ENCODE data around the gene SLC18B1.

DNA sequence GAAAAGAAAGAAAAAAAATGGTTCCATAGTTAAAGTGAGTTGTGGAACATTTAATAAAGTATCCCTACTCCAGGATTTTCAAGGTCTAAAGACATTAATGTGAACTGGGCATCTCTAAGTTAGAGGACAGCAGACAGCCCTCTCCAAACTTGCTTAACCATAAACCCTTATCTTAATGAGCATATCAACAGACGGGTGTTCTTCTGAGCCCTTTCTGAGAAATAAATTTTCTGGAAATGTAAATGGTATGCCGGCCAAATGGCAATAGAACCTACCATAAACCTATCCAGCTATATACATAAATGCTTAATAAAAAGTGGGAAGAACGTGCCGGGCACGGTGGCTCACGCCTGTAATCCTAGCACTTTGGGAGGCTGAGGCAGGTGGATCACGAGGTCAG, 12.5 kb downstream of the SLC18B1 start:
- TF ChIP-seq, protein P1, sequence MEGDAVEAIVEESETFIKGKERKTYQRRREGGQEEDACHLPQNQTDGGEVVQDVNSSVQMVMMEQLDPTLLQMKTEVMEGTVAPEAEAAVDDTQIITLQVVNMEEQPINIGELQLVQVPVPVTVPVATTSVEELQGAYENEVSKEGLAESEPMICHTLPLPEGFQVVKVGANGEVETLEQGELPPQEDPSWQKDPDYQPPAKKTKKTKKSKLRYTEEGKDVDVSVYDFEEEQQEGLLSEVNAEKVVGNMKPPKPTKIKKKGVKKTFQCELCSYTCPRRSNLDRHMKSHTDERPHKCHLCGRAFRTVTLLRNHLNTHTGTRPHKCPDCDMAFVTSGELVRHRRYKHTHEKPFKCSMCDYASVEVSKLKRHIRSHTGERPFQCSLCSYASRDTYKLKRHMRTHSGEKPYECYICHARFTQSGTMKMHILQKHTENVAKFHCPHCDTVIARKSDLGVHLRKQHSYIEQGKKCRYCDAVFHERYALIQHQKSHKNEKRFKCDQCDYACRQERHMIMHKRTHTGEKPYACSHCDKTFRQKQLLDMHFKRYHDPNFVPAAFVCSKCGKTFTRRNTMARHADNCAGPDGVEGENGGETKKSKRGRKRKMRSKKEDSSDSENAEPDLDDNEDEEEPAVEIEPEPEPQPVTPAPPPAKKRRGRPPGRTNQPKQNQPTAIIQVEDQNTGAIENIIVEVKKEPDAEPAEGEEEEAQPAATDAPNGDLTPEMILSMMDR (IDR thresholded peaks at IDR 0.05; ENCODE audit: low read depth, low read length): no peak
- no peak for TF ChIP-seq EZH2phosphoT487 (IDR thresholded peaks at IDR 0.05; ENCODE audit: low read depth)

All from OCI-LY3 (cell line).